ENCODE measurements around the gene CHRM5.

Gene CHRM5

GRCh38 chr15:34001536-34001935, 33.2 kb downstream of the CHRM5 start:
- Histone ChIP-seq H3K9me2 (replicated peaks; ENCODE audit: insufficient read depth, low read length) (no peaks in the 10 kb centered on the region), H3K27ac (ENCODE audit: low read length) (no peak overlapping the region), H2AFZ (ENCODE audit: low read length) (no peak overlapping the region), H3K79me2 (ENCODE audit: low read length) (no peaks in the 10 kb centered on the region), H3K4me3 (ENCODE audit: low read length) (no peak overlapping the region), H3K4me2 (ENCODE audit: low read depth, low read length) (no peak overlapping the region), H3K27me3 (replicated peaks; ENCODE audit: insufficient read depth, low read length) (no peaks in the 10 kb centered on the region), H3K9me3 (replicated peaks; ENCODE audit: insufficient read depth, low read length) (no peaks in the 10 kb centered on the region), H4K20me1 (ENCODE audit: insufficient read depth, low read length) (no peaks in the 10 kb centered on the region), H3K9ac (ENCODE audit: low read length) (no peak overlapping the region), H3K36me3 (replicated peaks; ENCODE audit: insufficient read depth, low read length) (no peaks in the 10 kb centered on the region), H3F3A (ENCODE audit: insufficient read depth, low read length) (no peaks in the 10 kb centered on the region), H3K4me1 (ENCODE audit: low read length) (no peaks in the 10 kb centered on the region)
- DNase-seq = no peak
- TF ChIP-seq EZH2phosphoT487 (IDR thresholded peaks at IDR 0.05; ENCODE audit: low read length) = no peak
- no peak for TF ChIP-seq CTCF (IDR thresholded peaks at IDR 0.05; ENCODE audit: low read length)
- no peak for TF ChIP-seq EZH2 (optimal IDR thresholded peaks at IDR 0.05; ENCODE audit: low read depth, low read length)

GRCh38 chr15:34006381-34006780, 38.1 kb downstream of the CHRM5 start:
- Histone ChIP-seq H3K4me1 (ENCODE audit: low read length) (no peaks in the 10 kb centered on the region), H3K4me2 (ENCODE audit: low read depth, low read length) (no peak overlapping the region), H2AFZ (ENCODE audit: low read length) (no peak overlapping the region), H3K27ac (ENCODE audit: low read length) (no peak overlapping the region), H3K9me3 (replicated peaks; ENCODE audit: insufficient read depth, low read length) (no peaks in the 10 kb centered on the region), H4K20me1 (ENCODE audit: insufficient read depth, low read length) (no peaks in the 10 kb centered on the region), H3K36me3 (replicated peaks; ENCODE audit: insufficient read depth, low read length) (no peaks in the 10 kb centered on the region), H3K79me2 (ENCODE audit: low read length) (no peaks in the 10 kb centered on the region), H3K9me2 (replicated peaks; ENCODE audit: insufficient read depth, low read length) (no peaks in the 10 kb centered on the region), H3F3A (ENCODE audit: insufficient read depth, low read length) (no peaks in the 10 kb centered on the region), H3K9ac (ENCODE audit: low read length) (no peak overlapping the region), H3K4me3 (ENCODE audit: low read length) (no peak overlapping the region), H3K27me3 (replicated peaks; ENCODE audit: insufficient read depth, low read length) (no peaks in the 10 kb centered on the region)
- no peak for DNase-seq
- TF ChIP-seq EZH2 (optimal IDR thresholded peaks at IDR 0.05; ENCODE audit: low read depth, low read length) = no peak
- TF ChIP-seq EZH2phosphoT487 (IDR thresholded peaks at IDR 0.05; ENCODE audit: low read length) = no peak
- no peak for TF ChIP-seq CTCF (IDR thresholded peaks at IDR 0.05; ENCODE audit: low read length)

- no peak for DNase-seq
- Histone ChIP-seq H3K4me2 (ENCODE audit: low read depth, low read length) (no peak overlapping the region), H3F3A (ENCODE audit: insufficient read depth, low read length) (no peaks in the 10 kb centered on the region), H3K27ac (ENCODE audit: low read length) (no peak overlapping the region), H2AFZ (ENCODE audit: low read length) (no peak overlapping the region), H3K4me1 (ENCODE audit: low read length) (no peaks in the 10 kb centered on the region), H3K9me2 (replicated peaks; ENCODE audit: insufficient read depth, low read length) (no peaks in the 10 kb centered on the region), H3K9ac (ENCODE audit: low read length) (no peak overlapping the region), H4K20me1 (ENCODE audit: insufficient read depth, low read length) (no peaks in the 10 kb centered on the region), H3K36me3 (replicated peaks; ENCODE audit: insufficient read depth, low read length) (no peaks in the 10 kb centered on the region), H3K79me2 (ENCODE audit: low read length) (no peaks in the 10 kb centered on the region), H3K27me3 (replicated peaks; ENCODE audit: insufficient read depth, low read length) (no peaks in the 10 kb centered on the region), H3K4me3 (ENCODE audit: low read length) (no peak overlapping the region), H3K9me3 (replicated peaks; ENCODE audit: insufficient read depth, low read length) (no peaks in the 10 kb centered on the region)
- no peak for TF ChIP-seq EZH2 (optimal IDR thresholded peaks at IDR 0.05; ENCODE audit: low read depth, low read length)
- no peak for TF ChIP-seq CTCF (IDR thresholded peaks at IDR 0.05; ENCODE audit: low read length)
- TF ChIP-seq EZH2phosphoT487 (IDR thresholded peaks at IDR 0.05; ENCODE audit: low read length) = no peak
These were observed 41.4 kb downstream of the CHRM5 start for GRCh38 chr15:34009656-34010055.

Data from MM.1S (cell line).